PFSK-1 (cell line): ENCODE measurements around the gene S100A13.

Experiments used
- POLR2AphosphoS5 ChIP-seq: IDR thresholded peaks from 2 replicates; pipeline ENCODE4 v1.6.1; 2012; ENCODE audit warnings: low read depth, mild to moderate bottlenecking, control low read depth, low read length, moderate library complexity
- TAF1 ChIP-seq: IDR thresholded peaks from 2 replicates; pipeline ENCODE4 v1.6.1; 2012; ENCODE audit warnings: low read length, control low read depth, borderline replicate concordance; ENCODE audit not compliant: insufficient read depth
- TF ChIP-seq, protein P1 (sequence below), 2 experiments: IDR thresholded peaks; 2 replicates each; pipeline versions ENCODE4 v1.6.1 to v1.8.0; 2011 to 2012; ENCODE audit warnings: low read depth in 2 of 2, low read length in 2 of 2, control low read depth in 1 of 2, inconsistent platforms in 1 of 2, mild to moderate bottlenecking in 1 of 2, moderate library complexity in 1 of 2; ENCODE audit not compliant: insufficient read depth in 1 of 2

DNA sequence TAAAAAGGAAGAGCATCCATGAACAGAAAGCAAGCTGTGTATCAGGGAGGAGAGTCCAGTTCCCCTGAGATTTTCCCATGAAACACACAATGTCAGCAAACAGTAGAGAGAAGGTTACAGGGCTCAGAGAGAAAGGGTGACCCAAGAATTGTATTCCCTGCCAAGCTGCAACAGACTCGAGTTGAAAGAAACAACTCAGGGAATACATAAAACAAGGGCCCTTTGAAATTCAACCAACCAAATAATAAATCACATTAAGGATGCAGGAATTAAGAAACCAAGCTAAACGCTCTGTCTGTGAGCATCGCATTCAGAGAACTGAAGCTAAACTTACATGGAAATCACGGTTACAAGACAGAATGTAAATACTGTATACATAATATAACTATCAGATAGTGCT is 34.6 kb downstream of the S100A13 start:
- TF ChIP-seq POLR2AphosphoS5: no peak
- no peak for TF ChIP-seq TAF1
- TF ChIP-seq, protein P1, sequence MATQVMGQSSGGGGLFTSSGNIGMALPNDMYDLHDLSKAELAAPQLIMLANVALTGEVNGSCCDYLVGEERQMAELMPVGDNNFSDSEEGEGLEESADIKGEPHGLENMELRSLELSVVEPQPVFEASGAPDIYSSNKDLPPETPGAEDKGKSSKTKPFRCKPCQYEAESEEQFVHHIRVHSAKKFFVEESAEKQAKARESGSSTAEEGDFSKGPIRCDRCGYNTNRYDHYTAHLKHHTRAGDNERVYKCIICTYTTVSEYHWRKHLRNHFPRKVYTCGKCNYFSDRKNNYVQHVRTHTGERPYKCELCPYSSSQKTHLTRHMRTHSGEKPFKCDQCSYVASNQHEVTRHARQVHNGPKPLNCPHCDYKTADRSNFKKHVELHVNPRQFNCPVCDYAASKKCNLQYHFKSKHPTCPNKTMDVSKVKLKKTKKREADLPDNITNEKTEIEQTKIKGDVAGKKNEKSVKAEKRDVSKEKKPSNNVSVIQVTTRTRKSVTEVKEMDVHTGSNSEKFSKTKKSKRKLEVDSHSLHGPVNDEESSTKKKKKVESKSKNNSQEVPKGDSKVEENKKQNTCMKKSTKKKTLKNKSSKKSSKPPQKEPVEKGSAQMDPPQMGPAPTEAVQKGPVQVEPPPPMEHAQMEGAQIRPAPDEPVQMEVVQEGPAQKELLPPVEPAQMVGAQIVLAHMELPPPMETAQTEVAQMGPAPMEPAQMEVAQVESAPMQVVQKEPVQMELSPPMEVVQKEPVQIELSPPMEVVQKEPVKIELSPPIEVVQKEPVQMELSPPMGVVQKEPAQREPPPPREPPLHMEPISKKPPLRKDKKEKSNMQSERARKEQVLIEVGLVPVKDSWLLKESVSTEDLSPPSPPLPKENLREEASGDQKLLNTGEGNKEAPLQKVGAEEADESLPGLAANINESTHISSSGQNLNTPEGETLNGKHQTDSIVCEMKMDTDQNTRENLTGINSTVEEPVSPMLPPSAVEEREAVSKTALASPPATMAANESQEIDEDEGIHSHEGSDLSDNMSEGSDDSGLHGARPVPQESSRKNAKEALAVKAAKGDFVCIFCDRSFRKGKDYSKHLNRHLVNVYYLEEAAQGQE (IDR thresholded peaks at IDR 0.05; ENCODE audit: insufficient read depth in 1 of 2, low read depth in 2 of 2, low read length in 2 of 2): no peak
